HCT116 (cell line): Measurements from ENCODE around the gene NUDT16L1.

ENCODE experiments used
- CTCF ChIP-seq, 3 experiments: fragments of 200-600 bp in 1 of 3; sonication (generic) in 1 of 3; IDR thresholded peaks in 2 of 3; conservative IDR thresholded peaks in 1 of 3; 2 replicates each; pipeline ENCODE4 v1.5.1; 2012 to 2017; ENCODE audit warnings: low read depth in 2 of 3, low read length in 2 of 3, antibody characterized with exemption in 1 of 3, borderline replicate concordance in 1 of 3, control low read depth in 1 of 3, mild to moderate bottlenecking in 1 of 3, mixed read lengths in 1 of 3, mixed run types in 1 of 3, moderate library complexity in 1 of 3; ENCODE audit not compliant: insufficient read depth in 1 of 3
- REST ChIP-seq: IDR thresholded peaks from 2 replicates; pipeline ENCODE4 v1.6.1; 2012; ENCODE audit warnings: low read depth

GRCh38 chr16:4706871-4707270 lies 13.5 kb downstream of the NUDT16L1 start:
- no peak for TF ChIP-seq CTCF (IDR thresholded peaks at IDR 0.05 in 2 of 3, conservative IDR thresholded peaks at IDR 0.05 in 1 of 3; ENCODE audit: borderline replicate concordance in 1 of 3, insufficient read depth in 1 of 3, low read depth in 2 of 3, low read length in 2 of 3)
- TF ChIP-seq REST, result no peak
